ENCODE data around the gene GATM. TPM values are rescaled to one million over a fixed set of nuclear protein-coding genes. Genes with fewer than 3 reads are reported as not detected.
"Not testable (repeated sequence)": the region's sequence is repeated elsewhere in the genome, so short reads cannot be mapped to it uniquely, and the experiment has no call there.

GATM gene
- total RNA-seq, 1 donor from 2014 or later: 21.4 TPM

- H4K20me1 ChIP-seq (ENCODE audit: low read depth): peaks cover 4% of the 10 kb centered on the region
- H3K27ac Mint-ChIP-seq: no peak overlapping the region
- no peak overlapping the region for H3K4me2 ChIP-seq
- no peak overlapping the region for H3K27ac ChIP-seq
- peaks cover 7% of the 10 kb centered on the region for H3K27me3 Mint-ChIP-seq (ENCODE audit: insufficient read depth, low read depth)
- H3K36me3 Mint-ChIP-seq: no peaks in the 10 kb centered on the region
- H3F3A ChIP-seq (ENCODE audit: low read depth): peaks cover 1% of the 10 kb centered on the region
- no peak overlapping the region for H3K4me3 ChIP-seq
- no peaks in the 10 kb centered on the region for H3K79me2 ChIP-seq (ENCODE audit: low read depth)
- DNase-seq (ENCODE audit: low spot score): no peak
- no peak overlapping the region for H3K9ac ChIP-seq
- TF ChIP-seq EZH2 (IDR thresholded peaks at IDR 0.05): no peak
- TF ChIP-seq EZH2phosphoT487 (IDR thresholded peaks at IDR 0.05): no peak
- no peak for TF ChIP-seq CTCF (IDR thresholded peaks at IDR 0.05)
- no peaks in the 10 kb centered on the region for H3K9me3 ChIP-seq (ENCODE audit: low read depth)
- H2AFZ ChIP-seq (replicated peaks): no peak overlapping the region
- no peaks in the 10 kb centered on the region for H3K9me3 Mint-ChIP-seq
- no peaks in the 10 kb centered on the region for H3K36me3 ChIP-seq
- no peak overlapping the region for H3K4me3 Mint-ChIP-seq
- peaks cover 8% of the 10 kb centered on the region for H3K4me1 ChIP-seq
- peaks cover 13% of the 10 kb centered on the region for H3K4me1 Mint-ChIP-seq
- peaks cover 22% of the 10 kb centered on the region for H3K27me3 ChIP-seq
Observed at GRCh38 chr15:45372041-45372995, 6.0 kb downstream of the GATM start.

DNA sequence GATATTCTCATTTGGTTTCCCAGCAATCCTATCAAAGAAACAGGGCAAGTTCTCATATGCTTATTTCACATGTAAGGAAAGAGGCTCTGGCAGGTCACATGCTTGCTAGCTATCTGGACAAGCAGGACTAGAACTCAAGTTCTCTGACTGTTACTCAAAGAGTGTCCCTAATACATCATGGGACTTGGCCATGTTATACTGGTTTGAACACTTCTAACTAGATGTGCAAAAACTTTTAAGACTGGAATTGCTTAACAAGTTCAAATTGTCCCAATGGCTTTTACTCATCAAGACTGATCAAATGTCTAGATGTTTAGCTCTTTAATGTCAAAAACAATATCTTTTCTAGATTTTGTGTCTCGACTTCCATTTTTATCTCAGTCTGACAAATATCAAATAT lies 6.8 kb downstream of the GATM start:
- Mint-ChIP-seq H3K4me1 (peaks cover 6% of the 10 kb centered on the region), H3K27ac (no peak overlapping the region), H3K9me3 (no peaks in the 10 kb centered on the region), H3K36me3 (no peaks in the 10 kb centered on the region), H3K4me3 (no peak overlapping the region), H3K27me3 (ENCODE audit: insufficient read depth, low read depth) (peaks cover 2% of the 10 kb centered on the region)
- no peak overlapping the region for H3K4me2 ChIP-seq
- no peak overlapping the region for H3K9ac ChIP-seq
- H3K27ac ChIP-seq: no peak overlapping the region
- no peak overlapping the region for H3K4me3 ChIP-seq
- H4K20me1 ChIP-seq (ENCODE audit: low read depth): no peaks in the 10 kb centered on the region
- no peaks in the 10 kb centered on the region for H3K79me2 ChIP-seq (ENCODE audit: low read depth)
- H2AFZ ChIP-seq (replicated peaks): no peak overlapping the region
- no peak for TF ChIP-seq EZH2 (IDR thresholded peaks at IDR 0.05)
- TF ChIP-seq EZH2phosphoT487 (IDR thresholded peaks at IDR 0.05): no peak
- TF ChIP-seq CTCF (IDR thresholded peaks at IDR 0.05): no peak
- no peak for DNase-seq (ENCODE audit: low spot score)
- peaks cover 14% of the 10 kb centered on the region for H3K27me3 ChIP-seq
- H3F3A ChIP-seq (ENCODE audit: low read depth): no peaks in the 10 kb centered on the region
- H3K9me3 ChIP-seq (ENCODE audit: low read depth): no peaks in the 10 kb centered on the region
- no peaks in the 10 kb centered on the region for H3K36me3 ChIP-seq
- peaks cover 5% of the 10 kb centered on the region for H3K4me1 ChIP-seq

DNA sequence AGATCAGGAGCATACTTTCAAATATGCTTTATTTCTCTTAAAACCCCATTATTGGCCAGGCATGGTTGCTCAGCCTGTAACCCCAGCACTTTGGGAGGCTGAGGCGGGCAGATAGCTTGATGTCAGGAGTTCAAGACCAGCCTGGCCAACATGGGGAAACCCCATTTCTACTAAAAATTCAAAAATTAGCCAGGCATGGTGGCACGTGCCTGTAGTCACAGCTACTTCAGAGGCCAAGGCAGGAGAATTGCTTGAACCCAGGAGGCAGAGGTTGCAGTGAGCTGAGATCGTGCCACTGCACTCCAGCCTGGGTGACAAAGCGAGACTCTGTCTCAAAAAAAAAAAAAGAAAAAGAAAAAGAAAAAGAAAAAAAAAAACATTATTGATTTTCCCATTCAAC lies 8.3 kb downstream of the GATM start:
- H2AFZ ChIP-seq (replicated peaks); H3K9ac ChIP-seq; H3K27me3 ChIP-seq; H3K4me3 ChIP-seq; H3K4me1 ChIP-seq; H3K4me3 Mint-ChIP-seq; H3K9me3 ChIP-seq (ENCODE audit: low read depth); H3K9me3 Mint-ChIP-seq; H3F3A ChIP-seq (ENCODE audit: low read depth); H3K4me2 ChIP-seq; H3K27me3 Mint-ChIP-seq (ENCODE audit: insufficient read depth, low read depth); H4K20me1 ChIP-seq (ENCODE audit: low read depth); H3K36me3 ChIP-seq; H3K27ac Mint-ChIP-seq; H3K79me2 ChIP-seq (ENCODE audit: low read depth); H3K4me1 Mint-ChIP-seq; DNase-seq (ENCODE audit: low spot score); H3K27ac ChIP-seq; H3K36me3 Mint-ChIP-seq: not testable (repeated sequence)

DNA sequence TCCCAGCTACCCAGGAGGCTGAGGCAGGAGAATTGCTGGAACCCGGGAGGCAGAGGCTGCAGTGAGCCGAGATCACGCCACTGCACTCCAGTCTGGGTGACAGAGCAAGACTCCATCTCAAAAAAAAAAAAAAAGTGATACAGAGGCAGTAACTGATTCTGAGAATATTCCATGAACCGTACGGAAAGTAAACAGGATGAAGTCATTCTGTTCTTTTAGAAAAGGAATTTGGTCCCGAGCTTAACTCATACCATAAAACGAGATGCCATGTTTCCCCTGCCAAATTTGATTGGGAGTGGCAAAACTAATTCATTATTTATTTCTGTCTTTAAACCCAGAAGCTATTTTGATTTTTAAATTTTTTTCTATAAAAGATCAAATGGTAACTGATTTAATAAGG lies 11.1 kb downstream of the GATM start:
- not testable (repeated sequence) for H3K27me3 ChIP-seq; H4K20me1 ChIP-seq (ENCODE audit: low read depth); H3K36me3 Mint-ChIP-seq; H3K27me3 Mint-ChIP-seq (ENCODE audit: insufficient read depth, low read depth); H3K27ac Mint-ChIP-seq; H3K27ac ChIP-seq; H2AFZ ChIP-seq (replicated peaks); H3F3A ChIP-seq (ENCODE audit: low read depth); H3K9me3 ChIP-seq (ENCODE audit: low read depth); H3K4me2 ChIP-seq; H3K9ac ChIP-seq; H3K4me3 ChIP-seq; DNase-seq (ENCODE audit: low spot score); H3K79me2 ChIP-seq (ENCODE audit: low read depth); H3K36me3 ChIP-seq; H3K4me1 ChIP-seq; H3K4me3 Mint-ChIP-seq; H3K4me1 Mint-ChIP-seq; H3K9me3 Mint-ChIP-seq
